NAMALWA (cell line): ENCODE results near the gene TMEM132D.
"Not testable (repeated sequence)": the region's sequence is repeated elsewhere in the genome, so short reads cannot be mapped to it uniquely, and the experiment has no call there.

ENCODE experiments used
- DNase-seq: peaks from one replicate; pipeline ENCODE4 v3.0.0-alpha.2; 2015; ENCODE audit warnings: low spot score

The TMEM132D gene

GRCh38 chr12:129234209-129234608, 669.6 kb downstream of the TMEM132D start:
- DNase-seq = no peak

- DNase-seq = no peak
These were observed 672.3 kb downstream of the TMEM132D start for GRCh38 chr12:129231491-129231890.

GRCh38 chr12:129230995-129231394, 672.8 kb downstream of the TMEM132D start:
- DNase-seq = no peak

GRCh38 chr12:129226851-129227250, 677.0 kb downstream of the TMEM132D start:
- no peak for DNase-seq

GRCh38 chr12:129226005-129226404, 677.8 kb downstream of the TMEM132D start:
- DNase-seq = no peak

GRCh38 chr12:129215556-129215955, 688.3 kb downstream of the TMEM132D start:
- DNase-seq = no peak

GRCh38 chr12:129213551-129213950, 690.3 kb downstream of the TMEM132D start:
- DNase-seq = no peak

- DNase-seq = no peak
These were observed 691.8 kb downstream of the TMEM132D start for GRCh38 chr12:129211862-129212630.

- no peak for DNase-seq
These were observed 695.3 kb downstream of the TMEM132D start for GRCh38 chr12:129208566-129208965.

GRCh38 chr12:129207084-129207483, 696.7 kb downstream of the TMEM132D start:
- no peak for DNase-seq

GRCh38 chr12:129203456-129203855, 700.4 kb downstream of the TMEM132D start:
- no peak for DNase-seq

GRCh38 chr12:129202109-129202814, 701.6 kb downstream of the TMEM132D start:
- peak; percentile 45 for DNase-seq

GRCh38 chr12:129201029-129201428, 702.8 kb downstream of the TMEM132D start:
- no peak for DNase-seq

GRCh38 chr12:129200576-129200975, 703.2 kb downstream of the TMEM132D start:
- no peak for DNase-seq

- no peak for DNase-seq
These were observed 706.9 kb downstream of the TMEM132D start for GRCh38 chr12:129196927-129197326.

GRCh38 chr12:129195081-129195480, 708.7 kb downstream of the TMEM132D start:
- DNase-seq = no peak

- DNase-seq = peak; percentile 53
These were observed 710.5 kb downstream of the TMEM132D start for GRCh38 chr12:129193263-129193871.

- DNase-seq = no peak
These were observed 713.0 kb downstream of the TMEM132D start for GRCh38 chr12:129190827-129191226.

GRCh38 chr12:129189879-129190278, 713.9 kb downstream of the TMEM132D start:
- DNase-seq = not testable (repeated sequence)

- DNase-seq = peak; percentile 32
These were observed 716.9 kb downstream of the TMEM132D start for GRCh38 chr12:129186952-129187351.

- DNase-seq = no peak
These were observed 718.0 kb downstream of the TMEM132D start for GRCh38 chr12:129185855-129186254.

- no peak for DNase-seq
These were observed 719.5 kb downstream of the TMEM132D start for GRCh38 chr12:129184127-129184928.
